ENCODE results near the gene SAV1. TPM values are rescaled to one million over a fixed set of nuclear protein-coding genes. Genes with fewer than 3 reads are reported as not detected.
A peak's percentile ranks its signal among the peaks of the same experiment; 100 is the strongest.

SAV1 gene
- total and polyA plus RNA-seq, 2 of the 13 experiments (the other 11 are each of a cell fraction or from before 2014, with no cell fraction given): 7.3 to 8.2 TPM

- TF ChIP-seq, protein P1, sequence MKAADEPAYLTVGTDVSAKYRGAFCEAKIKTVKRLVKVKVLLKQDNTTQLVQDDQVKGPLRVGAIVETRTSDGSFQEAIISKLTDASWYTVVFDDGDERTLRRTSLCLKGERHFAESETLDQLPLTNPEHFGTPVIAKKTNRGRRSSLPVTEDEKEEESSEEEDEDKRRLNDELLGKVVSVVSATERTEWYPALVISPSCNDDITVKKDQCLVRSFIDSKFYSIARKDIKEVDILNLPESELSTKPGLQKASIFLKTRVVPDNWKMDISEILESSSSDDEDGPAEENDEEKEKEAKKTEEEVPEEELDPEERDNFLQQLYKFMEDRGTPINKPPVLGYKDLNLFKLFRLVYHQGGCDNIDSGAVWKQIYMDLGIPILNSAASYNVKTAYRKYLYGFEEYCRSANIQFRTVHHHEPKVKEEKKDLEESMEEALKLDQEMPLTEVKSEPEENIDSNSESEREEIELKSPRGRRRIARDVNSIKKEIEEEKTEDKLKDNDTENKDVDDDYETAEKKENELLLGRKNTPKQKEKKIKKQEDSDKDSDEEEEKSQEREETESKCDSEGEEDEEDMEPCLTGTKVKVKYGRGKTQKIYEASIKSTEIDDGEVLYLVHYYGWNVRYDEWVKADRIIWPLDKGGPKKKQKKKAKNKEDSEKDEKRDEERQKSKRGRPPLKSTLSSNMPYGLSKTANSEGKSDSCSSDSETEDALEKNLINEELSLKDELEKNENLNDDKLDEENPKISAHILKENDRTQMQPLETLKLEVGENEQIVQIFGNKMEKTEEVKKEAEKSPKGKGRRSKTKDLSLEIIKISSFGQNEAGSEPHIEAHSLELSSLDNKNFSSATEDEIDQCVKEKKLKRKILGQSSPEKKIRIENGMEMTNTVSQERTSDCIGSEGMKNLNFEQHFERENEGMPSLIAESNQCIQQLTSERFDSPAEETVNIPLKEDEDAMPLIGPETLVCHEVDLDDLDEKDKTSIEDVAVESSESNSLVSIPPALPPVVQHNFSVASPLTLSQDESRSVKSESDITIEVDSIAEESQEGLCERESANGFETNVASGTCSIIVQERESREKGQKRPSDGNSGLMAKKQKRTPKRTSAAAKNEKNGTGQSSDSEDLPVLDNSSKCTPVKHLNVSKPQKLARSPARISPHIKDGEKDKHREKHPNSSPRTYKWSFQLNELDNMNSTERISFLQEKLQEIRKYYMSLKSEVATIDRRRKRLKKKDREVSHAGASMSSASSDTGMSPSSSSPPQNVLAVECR (CRISPR knock-in tag; IDR thresholded peaks at IDR 0.05; ENCODE audit: borderline replicate concordance): peak; percentile 87; the same call in 1 of the 2 replicates
- TF ChIP-seq, protein P2, sequence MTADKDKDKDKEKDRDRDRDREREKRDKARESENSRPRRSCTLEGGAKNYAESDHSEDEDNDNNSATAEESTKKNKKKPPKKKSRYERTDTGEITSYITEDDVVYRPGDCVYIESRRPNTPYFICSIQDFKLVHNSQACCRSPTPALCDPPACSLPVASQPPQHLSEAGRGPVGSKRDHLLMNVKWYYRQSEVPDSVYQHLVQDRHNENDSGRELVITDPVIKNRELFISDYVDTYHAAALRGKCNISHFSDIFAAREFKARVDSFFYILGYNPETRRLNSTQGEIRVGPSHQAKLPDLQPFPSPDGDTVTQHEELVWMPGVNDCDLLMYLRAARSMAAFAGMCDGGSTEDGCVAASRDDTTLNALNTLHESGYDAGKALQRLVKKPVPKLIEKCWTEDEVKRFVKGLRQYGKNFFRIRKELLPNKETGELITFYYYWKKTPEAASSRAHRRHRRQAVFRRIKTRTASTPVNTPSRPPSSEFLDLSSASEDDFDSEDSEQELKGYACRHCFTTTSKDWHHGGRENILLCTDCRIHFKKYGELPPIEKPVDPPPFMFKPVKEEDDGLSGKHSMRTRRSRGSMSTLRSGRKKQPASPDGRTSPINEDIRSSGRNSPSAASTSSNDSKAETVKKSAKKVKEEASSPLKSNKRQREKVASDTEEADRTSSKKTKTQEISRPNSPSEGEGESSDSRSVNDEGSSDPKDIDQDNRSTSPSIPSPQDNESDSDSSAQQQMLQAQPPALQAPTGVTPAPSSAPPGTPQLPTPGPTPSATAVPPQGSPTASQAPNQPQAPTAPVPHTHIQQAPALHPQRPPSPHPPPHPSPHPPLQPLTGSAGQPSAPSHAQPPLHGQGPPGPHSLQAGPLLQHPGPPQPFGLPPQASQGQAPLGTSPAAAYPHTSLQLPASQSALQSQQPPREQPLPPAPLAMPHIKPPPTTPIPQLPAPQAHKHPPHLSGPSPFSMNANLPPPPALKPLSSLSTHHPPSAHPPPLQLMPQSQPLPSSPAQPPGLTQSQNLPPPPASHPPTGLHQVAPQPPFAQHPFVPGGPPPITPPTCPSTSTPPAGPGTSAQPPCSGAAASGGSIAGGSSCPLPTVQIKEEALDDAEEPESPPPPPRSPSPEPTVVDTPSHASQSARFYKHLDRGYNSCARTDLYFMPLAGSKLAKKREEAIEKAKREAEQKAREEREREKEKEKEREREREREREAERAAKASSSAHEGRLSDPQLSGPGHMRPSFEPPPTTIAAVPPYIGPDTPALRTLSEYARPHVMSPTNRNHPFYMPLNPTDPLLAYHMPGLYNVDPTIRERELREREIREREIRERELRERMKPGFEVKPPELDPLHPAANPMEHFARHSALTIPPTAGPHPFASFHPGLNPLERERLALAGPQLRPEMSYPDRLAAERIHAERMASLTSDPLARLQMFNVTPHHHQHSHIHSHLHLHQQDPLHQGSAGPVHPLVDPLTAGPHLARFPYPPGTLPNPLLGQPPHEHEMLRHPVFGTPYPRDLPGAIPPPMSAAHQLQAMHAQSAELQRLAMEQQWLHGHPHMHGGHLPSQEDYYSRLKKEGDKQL (CRISPR knock-in tag; IDR thresholded peaks at IDR 0.05; ENCODE audit: low read depth): 0 out of 2 replicates have a peak, but pooled peaks have one; percentile 10
These were observed at the start of gene SAV1 (continued) for GRCh38 chr14:50667996-50668825.
